Left ventricle myocardium inferior (tissue), 1 donor: Measurements from ENCODE around the gene STK36. TPM values are rescaled to one million over a fixed set of nuclear protein-coding genes. Genes with fewer than 3 reads are reported as not detected.
"Not testable (repeated sequence)": the region's sequence is repeated elsewhere in the genome, so short reads cannot be mapped to it uniquely, and the experiment has no call there.

Source experiments
- DNase-seq: peaks from one replicate; pipeline ENCODE4 v3.0.0-alpha.2; 2020
- H3K27ac ChIP-seq: fragments of 200-600 bp; replicated peaks from 2 replicates; pipeline ENCODE4 v1.8.0; 2021
- H3K27me3 ChIP-seq: fragments of 200-600 bp; 2 replicates; pipeline ENCODE4 v1.8.0; 2021; ENCODE audit warnings: low read depth
- H3K36me3 ChIP-seq: fragments of 200-600 bp; 2 replicates; pipeline ENCODE4 v1.8.0; 2021
- H3K4me1 ChIP-seq: fragments of 200-600 bp; 2 replicates; pipeline ENCODE4 v1.8.0; 2021
- H3K4me3 ChIP-seq: fragments of 200-600 bp; 2 replicates; pipeline ENCODE4 v1.8.0; 2021; ENCODE audit warnings: mild to moderate bottlenecking, moderate library complexity
- H3K9me3 ChIP-seq: fragments of 200-600 bp; replicated peaks from 2 replicates; pipeline ENCODE4 v1.8.0; 2021
- intact Hi-C: fragments of 100-400 bp; cut with micrococcal nuclease; formaldehyde crosslinking; loops from one replicate; pipeline ENCODE4 v1.11.0; 2022
- total RNA-seq: library from RNA; stranded (reverse); fragmentation: NEBNext Ultra II Directional; extraction: Animal tissue kit (Norgen Biotek cat#: 25700); gene quantifications from one replicate; pipeline ENCODE4 v1.2.1, GENCODE V29; 2021
- TF ChIP-seq, protein P1 (sequence below): fragments of 200-600 bp; IDR thresholded peaks from 2 replicates; pipeline ENCODE4 v1.8.0; 2021; ENCODE audit warnings: antibody characterized with exemption, mild to moderate bottlenecking, borderline replicate concordance
- donor health status: DM: no; HTN: yes; CAD: no; lungs with severe emphysema.

The STK36 gene
- total RNA-seq, 1 donor from 2014 or later, result 7.4 TPM

DNA sequence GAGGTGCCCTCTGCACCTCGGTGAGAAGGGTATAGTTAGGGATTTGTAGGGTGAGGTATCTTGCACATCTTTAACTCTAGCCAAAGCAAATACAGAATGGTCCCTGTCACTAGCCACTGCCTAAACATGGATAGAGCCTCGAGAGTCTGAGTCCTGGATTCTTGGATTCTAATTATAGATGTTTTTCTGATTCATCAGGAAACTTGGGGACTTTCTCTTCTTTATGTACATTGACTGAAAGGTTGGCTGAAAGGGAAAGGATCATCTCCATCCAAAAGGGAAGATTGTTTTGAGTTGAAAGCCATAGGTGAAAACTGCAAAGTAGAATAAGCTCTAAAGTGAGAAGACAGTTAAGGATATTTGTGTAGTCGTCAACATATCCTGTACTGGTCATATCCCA lies 8.2 kb downstream of the STK36 start:
- Histone ChIP-seq H3K9me3 (no peaks in the 10 kb centered on the region), H3K4me1 (no peaks in the 10 kb centered on the region), H3K27me3 (no peaks in the 10 kb centered on the region), H3K36me3 (peaks cover 49% of the 10 kb centered on the region), H3K4me3 (no peak overlapping the region), H3K27ac (no peak overlapping the region)
- TF ChIP-seq, protein P1, sequence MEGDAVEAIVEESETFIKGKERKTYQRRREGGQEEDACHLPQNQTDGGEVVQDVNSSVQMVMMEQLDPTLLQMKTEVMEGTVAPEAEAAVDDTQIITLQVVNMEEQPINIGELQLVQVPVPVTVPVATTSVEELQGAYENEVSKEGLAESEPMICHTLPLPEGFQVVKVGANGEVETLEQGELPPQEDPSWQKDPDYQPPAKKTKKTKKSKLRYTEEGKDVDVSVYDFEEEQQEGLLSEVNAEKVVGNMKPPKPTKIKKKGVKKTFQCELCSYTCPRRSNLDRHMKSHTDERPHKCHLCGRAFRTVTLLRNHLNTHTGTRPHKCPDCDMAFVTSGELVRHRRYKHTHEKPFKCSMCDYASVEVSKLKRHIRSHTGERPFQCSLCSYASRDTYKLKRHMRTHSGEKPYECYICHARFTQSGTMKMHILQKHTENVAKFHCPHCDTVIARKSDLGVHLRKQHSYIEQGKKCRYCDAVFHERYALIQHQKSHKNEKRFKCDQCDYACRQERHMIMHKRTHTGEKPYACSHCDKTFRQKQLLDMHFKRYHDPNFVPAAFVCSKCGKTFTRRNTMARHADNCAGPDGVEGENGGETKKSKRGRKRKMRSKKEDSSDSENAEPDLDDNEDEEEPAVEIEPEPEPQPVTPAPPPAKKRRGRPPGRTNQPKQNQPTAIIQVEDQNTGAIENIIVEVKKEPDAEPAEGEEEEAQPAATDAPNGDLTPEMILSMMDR, result no peak
- DNase-seq, result no peak
- intact Hi-C loops, result no loop called here

DNA sequence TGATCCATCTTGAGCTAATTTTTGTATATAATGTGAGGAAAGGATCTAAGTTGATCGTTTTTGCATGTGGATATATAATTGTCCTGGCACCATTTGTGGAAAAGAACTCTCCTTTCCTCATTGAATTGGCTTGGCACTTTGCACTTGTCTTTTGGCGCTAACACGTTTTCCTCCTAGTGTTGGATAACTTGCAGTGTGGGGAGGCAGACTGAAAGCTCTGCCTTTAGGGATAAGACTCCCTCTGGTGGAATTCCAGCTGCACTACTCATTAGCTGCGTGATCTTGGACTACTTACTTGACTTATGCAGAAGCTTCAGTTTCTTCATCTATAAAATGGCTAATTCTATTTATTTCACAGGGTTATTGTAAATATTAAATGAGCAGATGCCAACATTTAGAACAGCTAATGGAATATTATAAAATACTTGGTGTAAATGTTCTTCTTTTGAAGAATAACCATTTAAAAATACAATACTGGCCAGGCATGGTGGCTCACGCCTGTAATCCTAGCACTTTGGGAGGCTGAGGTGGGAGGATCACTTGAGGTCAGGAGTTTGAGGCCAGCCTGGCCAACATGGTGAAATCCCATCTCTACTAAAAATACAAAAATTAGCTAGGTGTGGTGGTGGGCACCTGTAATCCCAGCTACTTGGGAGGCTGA lies 15.6 kb downstream of the STK36 start:
- H3K36me3 ChIP-seq, result peaks cover 40% of the 10 kb centered on the region

DNA sequence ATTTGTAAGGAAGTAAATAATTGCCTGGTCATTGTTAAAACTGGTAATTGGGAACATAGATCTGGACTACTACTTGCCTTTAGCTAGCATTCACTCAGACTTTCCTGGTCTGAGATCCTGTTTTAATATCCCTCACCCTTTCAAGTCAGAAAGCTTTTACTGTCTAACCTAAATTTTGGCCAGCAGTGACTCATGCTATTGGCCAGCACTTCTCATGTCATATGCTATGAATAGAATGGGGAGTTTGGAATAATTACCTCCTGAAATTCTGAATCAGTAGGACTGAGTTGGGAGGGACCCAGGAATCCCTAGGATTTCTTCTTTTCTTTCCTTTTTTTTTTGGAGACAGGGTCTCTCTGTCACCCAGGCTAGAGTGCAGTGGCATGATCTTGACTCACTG lies 19.3 kb downstream of the STK36 start:
- intact Hi-C loops, result no loop called here
- no peaks in the 10 kb centered on the region for H3K27me3 ChIP-seq
- no peaks in the 10 kb centered on the region for H3K9me3 ChIP-seq
- TF ChIP-seq, protein P1, result no peak
- H3K27ac ChIP-seq, result no peak overlapping the region
- no peak for DNase-seq
- H3K4me3 ChIP-seq, result no peak overlapping the region
- H3K36me3 ChIP-seq, result peaks cover 64% of the 10 kb centered on the region
- peaks cover 8% of the 10 kb centered on the region for H3K4me1 ChIP-seq

More for the DNA sequence above, 15.6 kb downstream of the STK36 start:
- intact Hi-C loops, H3K27ac ChIP-seq, H3K4me1 ChIP-seq, H3K4me3 ChIP-seq, H3K27me3 ChIP-seq, DNase-seq, H3K9me3 ChIP-seq: not testable (repeated sequence)
- TF ChIP-seq, protein P1, result peak; percentile 87

DNA sequence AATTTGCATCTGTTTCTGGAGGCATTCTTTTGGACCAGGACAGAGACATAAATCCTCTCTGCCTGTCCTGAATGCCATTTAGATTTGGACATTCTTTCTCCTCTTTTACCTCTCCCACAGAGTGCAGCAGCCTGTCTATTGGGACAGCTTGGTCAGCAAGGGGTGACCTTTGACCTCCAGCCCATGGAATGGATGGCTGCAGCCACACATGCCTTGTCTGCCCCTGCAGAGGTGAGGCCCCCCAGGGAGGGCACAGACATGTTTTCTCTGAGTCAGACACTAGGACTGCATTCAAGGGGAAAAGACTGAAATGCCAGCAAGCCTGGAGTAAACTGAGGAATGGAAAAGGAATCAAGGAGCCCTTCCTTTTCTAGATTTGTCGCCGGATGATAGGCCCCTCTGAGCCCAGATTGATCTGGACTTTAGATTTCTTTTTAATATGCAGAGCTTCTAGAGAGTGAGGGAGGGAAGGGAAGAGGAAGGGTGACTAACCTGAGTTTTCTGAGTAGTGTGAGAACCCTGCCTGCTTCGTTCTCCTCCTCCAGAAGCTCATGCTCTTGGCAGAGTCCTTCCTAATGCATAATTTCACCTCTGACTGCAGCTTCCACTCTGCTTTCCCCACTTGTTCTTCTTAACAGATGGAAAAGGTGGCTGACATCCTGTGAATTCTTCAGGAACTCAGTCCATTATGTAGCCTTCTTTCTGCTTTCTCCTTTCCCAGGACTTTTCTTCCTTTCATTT lies 22.7 kb downstream of the STK36 start:
- intact Hi-C loops, result no loop called here
- H3K9me3 ChIP-seq, result no peaks in the 10 kb centered on the region
- no peaks in the 10 kb centered on the region for H3K27me3 ChIP-seq
- H3K27ac ChIP-seq, result no peak overlapping the region
- no peak overlapping the region for H3K4me3 ChIP-seq
- H3K36me3 ChIP-seq, result peaks cover 78% of the 10 kb centered on the region
- H3K4me1 ChIP-seq, result peaks cover 4% of the 10 kb centered on the region
- no peak for DNase-seq
- TF ChIP-seq, protein P1, result no peak

DNA sequence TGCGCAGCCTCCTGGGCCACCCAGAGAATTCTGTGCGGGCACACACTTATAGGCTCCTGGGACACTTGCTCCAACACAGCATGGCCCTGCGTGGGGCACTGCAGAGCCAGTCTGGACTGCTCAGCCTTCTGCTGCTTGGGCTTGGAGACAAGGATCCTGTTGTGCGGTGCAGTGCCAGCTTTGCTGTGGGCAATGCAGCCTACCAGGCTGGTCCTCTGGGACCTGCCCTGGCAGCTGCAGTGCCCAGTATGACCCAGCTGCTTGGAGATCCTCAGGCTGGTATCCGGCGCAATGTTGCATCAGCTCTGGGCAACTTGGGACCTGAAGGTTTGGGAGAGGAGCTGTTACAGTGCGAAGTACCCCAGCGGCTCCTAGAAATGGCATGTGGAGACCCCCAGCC lies 27.0 kb downstream of the STK36 start:
- no peaks in the 10 kb centered on the region for H3K9me3 ChIP-seq
- TF ChIP-seq, protein P1, result no peak
- H3K27ac ChIP-seq, result no peak overlapping the region
- intact Hi-C loops, result no loop called here
- H3K27me3 ChIP-seq, result no peaks in the 10 kb centered on the region
- H3K36me3 ChIP-seq, result peaks cover 63% of the 10 kb centered on the region
- H3K4me1 ChIP-seq, result no peaks in the 10 kb centered on the region
- no peak for DNase-seq
- no peak overlapping the region for H3K4me3 ChIP-seq
